ENCODE measurements around the gene FKBP14. TPM values are rescaled to one million over a fixed set of nuclear protein-coding genes. Genes with fewer than 3 reads are reported as not detected.

FKBP14 gene
- total and polyA plus RNA-seq, 9 of the 15 experiments (the other 6 are each of a cell fraction or from before 2014, with no cell fraction given): 5.3 to 27.9 (median 14.3) TPM

DNA sequence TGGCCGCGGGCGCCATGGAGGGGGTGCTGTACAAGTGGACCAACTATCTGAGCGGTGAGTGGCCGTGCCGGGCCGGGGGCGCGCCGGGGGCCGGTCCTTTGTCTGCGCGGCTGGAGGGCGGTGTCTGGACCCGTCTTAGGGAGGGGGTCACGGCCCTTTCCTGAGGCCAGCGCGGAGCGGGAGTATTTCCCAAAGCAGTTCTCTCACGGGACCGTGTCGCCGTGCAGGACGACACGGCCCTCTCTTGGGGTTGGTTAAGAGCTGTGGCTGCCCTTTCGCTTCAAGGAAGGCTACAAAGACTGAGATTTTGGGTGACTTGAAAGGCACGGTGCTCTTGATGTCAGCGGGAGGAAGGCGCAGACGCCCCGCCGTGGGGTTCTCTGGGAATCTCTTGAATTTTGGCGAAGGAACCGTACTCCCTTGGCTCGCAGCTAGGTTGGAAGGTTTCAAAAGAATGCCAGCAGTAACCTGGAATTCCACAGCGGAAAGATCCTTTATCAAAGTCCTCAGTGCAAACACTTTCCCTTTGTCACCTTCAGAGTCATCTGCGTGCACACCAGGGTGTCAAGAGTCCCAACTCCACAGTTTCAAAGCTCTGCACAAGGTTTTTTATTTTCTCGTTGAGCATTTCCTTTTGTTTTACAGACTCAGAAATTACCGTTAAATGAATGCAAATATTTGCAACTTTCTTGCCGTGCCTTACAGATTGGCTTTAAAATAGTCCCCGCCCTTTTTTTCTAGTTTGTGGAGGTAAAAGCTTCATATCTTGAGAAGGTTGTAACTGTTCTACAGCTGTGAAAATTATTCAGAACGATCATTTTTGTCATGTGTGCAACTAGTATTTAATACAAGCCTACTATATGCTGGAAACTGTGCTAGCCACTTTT lies 2.5 kb upstream of the FKBP14 start (continued):
- no peak for TF ChIP-seq GABPB2 (CRISPR knock-in tag; conservative IDR thresholded peaks at IDR 0.05)
- peak in 1 of 2 experiments; percentile 35; a peak in 1 of 4 replicates for TF ChIP-seq RCOR1 (IDR thresholded peaks at IDR 0.05; ENCODE audit: borderline replicate concordance in 1 of 2, low read depth in 2 of 2, low read length in 2 of 2)
- no peak for TF ChIP-seq NFXL1 (CRISPR knock-in tag; IDR thresholded peaks at IDR 0.05)
- TF ChIP-seq TEAD4 (IDR thresholded peaks at IDR 0.05; ENCODE audit: low read length): no peak; the same call in 1 of the 2 replicates
- no peak for TF ChIP-seq TEAD4 (CRISPR knock-in tag; IDR thresholded peaks at IDR 0.05; ENCODE audit: borderline replicate concordance)
- TF ChIP-seq HDAC2 (IDR thresholded peaks at IDR 0.05): peak; percentile 70; the same call in 1 of the 2 replicates
- TF ChIP-seq YY1 (IDR thresholded peaks at IDR 0.05; ENCODE audit: borderline replicate concordance in 1 of 3, control insufficient read depth in 1 of 3, extremely low read depth in 1 of 3, insufficient read depth in 3 of 3, insufficient read length in 1 of 3, insufficient replicate concordance in 2 of 3, low read depth in 1 of 3, low read length in 2 of 3): no peak
- TF ChIP-seq SMAD2 (IDR thresholded peaks at IDR 0.05; ENCODE audit: low read depth, low read length): no peak
- TF ChIP-seq ZNF75A (CRISPR knock-in tag; IDR thresholded peaks at IDR 0.05): no peak
- TF ChIP-seq, protein P1, sequence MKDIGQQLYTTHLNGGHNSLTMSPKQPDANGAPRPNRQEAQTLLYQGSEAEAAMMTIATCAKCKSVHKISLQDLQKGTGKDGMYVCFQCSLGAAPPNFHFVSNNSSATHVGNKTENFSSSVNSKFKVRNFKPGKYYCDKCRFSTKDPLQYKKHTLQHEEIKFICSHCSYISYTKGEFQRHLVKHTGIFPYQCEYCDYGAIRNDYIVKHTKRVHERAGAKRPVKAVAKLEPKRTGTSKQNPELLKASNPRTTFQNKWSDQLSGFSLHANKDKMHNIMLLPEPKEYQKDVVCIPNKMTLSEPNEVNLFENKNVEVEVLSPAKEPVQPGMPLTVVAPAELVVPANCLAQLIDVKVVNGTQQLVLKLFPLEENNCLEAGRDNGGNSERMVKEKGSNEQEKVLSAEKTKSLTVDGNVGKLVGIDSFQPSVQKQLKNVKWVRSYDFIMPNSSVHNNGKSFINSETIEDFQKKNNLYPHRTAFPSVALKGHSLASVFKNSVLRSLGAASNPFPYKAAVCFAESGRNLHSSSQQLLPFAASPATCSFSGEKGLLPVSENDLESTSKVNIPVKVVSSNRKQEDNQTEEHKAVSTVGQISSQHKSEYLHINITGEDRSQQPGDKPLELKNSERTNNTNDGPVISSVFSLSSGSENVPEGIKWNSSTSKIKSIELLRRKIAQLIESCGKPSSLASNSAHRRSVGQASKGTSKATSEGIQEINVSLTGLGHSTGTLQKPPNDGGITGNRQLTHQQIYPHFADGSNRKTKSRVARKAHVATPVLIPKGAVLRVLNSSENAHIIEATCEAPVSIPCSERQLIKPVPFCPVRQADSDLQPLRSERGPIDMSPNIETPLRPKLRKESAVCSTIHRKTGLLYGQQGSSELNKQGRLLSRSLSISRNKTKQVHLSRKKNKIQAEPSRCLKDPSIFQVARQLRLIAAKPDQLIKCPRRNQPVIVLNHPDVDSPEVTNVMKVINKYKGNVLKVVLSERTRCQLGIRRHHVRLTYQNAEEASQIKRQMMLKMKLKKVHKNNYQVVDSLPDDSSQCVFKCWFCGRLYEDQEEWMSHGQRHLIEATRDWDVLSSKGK (CRISPR knock-in tag; IDR thresholded peaks at IDR 0.05): no peak
- no peak for TF ChIP-seq PCBP1 (IDR thresholded peaks at IDR 0.05; ENCODE audit: low read depth, low read length, poor library complexity, severe bottlenecking)
